ENCODE results near the gene ROR2. TPM values are rescaled to one million over a fixed set of nuclear protein-coding genes. Genes with fewer than 3 reads are reported as not detected.

ROR2 gene
- total and polyA plus RNA-seq, 2 of the 13 experiments (the other 11 are each of a cell fraction or from before 2014, with no cell fraction given): not detected

DNA sequence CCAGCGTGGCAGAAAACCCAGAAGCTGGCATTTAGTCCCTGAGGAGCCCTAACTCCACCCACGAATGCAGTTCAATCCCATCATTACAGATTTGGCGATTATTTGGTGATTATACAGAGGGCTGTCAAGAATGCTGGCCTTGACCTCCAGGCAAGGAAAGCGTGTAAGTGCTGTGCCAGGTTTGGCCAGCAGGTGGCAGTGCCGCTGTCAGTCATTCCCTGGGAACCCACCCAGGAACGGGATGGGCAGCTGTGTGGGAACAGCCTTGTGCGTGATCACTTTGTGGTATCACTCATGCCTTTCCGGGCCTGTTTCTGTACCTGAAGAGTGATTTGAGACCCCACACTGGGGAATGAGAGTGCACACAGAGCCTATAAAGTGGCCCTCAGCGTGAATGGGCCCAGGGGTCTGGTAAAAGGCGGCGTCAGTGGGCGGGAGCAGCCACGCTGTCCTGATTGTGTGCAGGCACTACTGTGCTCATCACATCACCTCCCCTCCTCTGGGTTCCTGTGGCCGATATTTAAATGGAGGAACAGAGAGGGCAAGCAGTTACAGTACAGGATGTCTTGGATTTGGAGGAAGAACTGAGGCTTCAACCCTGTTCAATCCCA is 215.6 kb downstream of the ROR2 start (continued):
- TF ChIP-seq, protein P1, sequence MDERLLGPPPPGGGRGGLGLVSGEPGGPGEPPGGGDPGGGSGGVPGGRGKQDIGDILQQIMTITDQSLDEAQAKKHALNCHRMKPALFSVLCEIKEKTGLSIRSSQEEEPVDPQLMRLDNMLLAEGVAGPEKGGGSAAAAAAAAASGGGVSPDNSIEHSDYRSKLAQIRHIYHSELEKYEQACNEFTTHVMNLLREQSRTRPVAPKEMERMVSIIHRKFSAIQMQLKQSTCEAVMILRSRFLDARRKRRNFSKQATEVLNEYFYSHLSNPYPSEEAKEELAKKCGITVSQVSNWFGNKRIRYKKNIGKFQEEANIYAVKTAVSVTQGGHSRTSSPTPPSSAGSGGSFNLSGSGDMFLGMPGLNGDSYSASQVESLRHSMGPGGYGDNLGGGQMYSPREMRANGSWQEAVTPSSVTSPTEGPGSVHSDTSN (CRISPR knock-in tag; IDR thresholded peaks at IDR 0.05): peak; percentile 82
- TF ChIP-seq XRCC5 (optimal IDR thresholded peaks at IDR 0.05; ENCODE audit: low read length): peak; percentile 47
- TF ChIP-seq ZNF383 (CRISPR knock-in tag; IDR thresholded peaks at IDR 0.05; ENCODE audit: borderline replicate concordance): no peak

DNA sequence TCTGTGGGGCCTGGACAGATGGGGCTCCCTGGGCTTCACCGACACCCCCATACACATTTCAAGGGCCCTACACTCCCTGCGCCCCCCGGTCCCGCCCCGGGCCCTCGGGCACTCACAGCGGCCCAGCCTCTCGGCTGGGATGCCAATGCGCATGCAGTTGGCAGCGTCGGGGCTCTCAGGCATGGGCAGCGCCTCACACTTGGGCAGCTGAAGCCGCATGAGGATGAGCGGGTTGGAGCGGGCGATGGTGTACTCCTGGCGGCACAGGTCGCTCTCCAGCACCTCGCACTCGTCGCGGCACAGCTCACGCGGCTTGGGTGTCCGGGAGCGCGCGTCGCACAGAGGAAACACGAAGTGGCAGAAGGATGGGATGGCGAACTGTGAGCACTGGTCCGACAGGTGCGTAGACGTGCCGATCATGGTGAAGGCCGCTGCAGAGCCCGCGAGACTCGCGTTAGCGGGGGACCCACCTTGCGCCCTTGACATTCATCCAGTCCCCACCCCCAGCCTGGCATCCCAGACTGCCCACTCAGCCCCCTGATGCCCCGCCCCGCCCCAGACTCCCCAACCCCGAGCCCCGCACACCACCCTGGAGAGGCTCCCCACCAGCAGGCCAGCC is 216.9 kb downstream of the ROR2 start:
- no peak overlapping the region for H2AFZ ChIP-seq (ENCODE audit: low read length)
- WGBS (ENCODE audit: low lambda C conversion rate): 86% methylated on average over 33 of the region's 46 CpGs
- POLR2A ChIA-PET: no interaction called here
- no peak overlapping the region for H3K9ac ChIP-seq (ENCODE audit: insufficient read depth, low read depth, low read length)
- ATAC-seq (no peak), FAIRE-seq (no peak), DNase-seq (ENCODE audit: low spot score) (no peak)
- in situ Hi-C loops (cut with HindIII; ENCODE audit: extremely low pct_ligation_motif_present, low pct_unique_long_range_greater_than_20kb) (no loop called here), intact Hi-C loops (cut with micrococcal nuclease; ENCODE audit: unreplicated experiment) (no loop called here)
- no peaks in the 10 kb centered on the region for H3K79me2 ChIP-seq (ENCODE audit: insufficient read depth, low read length)
- H3K27me3 ChIP-seq (ENCODE audit: control insufficient read depth in 1 of 2, insufficient read depth in 2 of 2, low read length in 2 of 2): peaks cover 0 to 22% of the 10 kb centered on the region in 2 experiments; a peak in 2 of 5 replicates
- no peaks in the 10 kb centered on the region for H4K20me1 ChIP-seq (ENCODE audit: insufficient read depth, low read length)
- no peaks in the 10 kb centered on the region for H3K36me3 ChIP-seq (replicated peaks in 1 of 2; ENCODE audit: control insufficient read depth in 1 of 2, insufficient read depth in 2 of 2, low read length in 2 of 2)
- no peak overlapping the region for H3K4me3 ChIP-seq (replicated peaks in 1 of 3; ENCODE audit: insufficient read depth in 1 of 3, low read depth in 2 of 3, low read length in 3 of 3)
- H3K27ac ChIP-seq (ENCODE audit: extremely low read length, insufficient read depth, low read length): no peak overlapping the region
- no TSS peak for BruUV-seq (replicated peaks)
- no peaks in the 10 kb centered on the region for H3K4me1 ChIP-seq (ENCODE audit: insufficient read depth, low read length)
- CTCF ChIA-PET (ENCODE audit: low intra/inter-chr PET ratio, low total read pairs): no interaction called here
- no peaks in the 10 kb centered on the region for H3K9me3 ChIP-seq (ENCODE audit: low read length)
- no peak overlapping the region for H3K4me2 ChIP-seq (ENCODE audit: low read depth, low read length)
- TF ChIP-seq, protein P2, sequence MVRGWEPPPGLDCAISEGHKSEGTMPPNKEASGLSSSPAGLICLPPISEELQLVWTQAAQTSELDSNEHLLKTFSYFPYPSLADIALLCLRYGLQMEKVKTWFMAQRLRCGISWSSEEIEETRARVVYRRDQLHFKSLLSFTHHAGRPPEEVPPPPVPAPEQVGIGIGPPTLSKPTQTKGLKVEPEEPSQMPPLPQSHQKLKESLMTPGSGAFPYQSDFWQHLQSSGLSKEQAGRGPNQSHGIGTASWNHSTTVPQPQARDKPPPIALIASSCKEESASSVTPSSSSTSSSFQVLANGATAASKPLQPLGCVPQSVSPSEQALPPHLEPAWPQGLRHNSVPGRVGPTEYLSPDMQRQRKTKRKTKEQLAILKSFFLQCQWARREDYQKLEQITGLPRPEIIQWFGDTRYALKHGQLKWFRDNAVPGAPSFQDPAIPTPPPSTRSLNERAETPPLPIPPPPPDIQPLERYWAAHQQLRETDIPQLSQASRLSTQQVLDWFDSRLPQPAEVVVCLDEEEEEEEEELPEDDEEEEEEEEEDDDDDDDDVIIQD (CRISPR knock-in tag; IDR thresholded peaks at IDR 0.05; ENCODE audit: low read depth): no peak
- TF ChIP-seq, protein P3, sequence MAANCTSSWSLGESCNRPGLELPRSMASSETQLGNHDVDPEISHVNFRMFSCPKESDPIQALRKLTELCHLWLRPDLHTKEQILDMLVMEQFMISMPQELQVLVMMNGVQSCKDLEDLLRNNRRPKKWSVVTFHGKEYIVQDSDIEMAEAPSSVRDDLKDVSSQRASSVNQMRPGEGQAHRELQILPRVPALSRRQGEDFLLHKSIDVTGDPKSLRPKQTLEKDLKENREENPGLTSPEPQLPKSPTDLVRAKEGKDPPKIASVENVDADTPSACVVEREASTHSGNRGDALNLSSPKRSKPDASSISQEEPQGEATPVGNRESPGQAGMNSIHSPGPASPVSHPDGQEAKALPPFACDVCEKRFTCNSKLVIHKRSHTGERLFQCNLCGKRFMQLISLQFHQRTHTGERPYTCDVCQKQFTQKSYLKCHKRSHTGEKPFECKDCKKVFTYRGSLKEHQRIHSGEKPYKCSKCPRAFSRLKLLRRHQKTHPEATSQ (CRISPR knock-in tag; IDR thresholded peaks at IDR 0.05; ENCODE audit: borderline replicate concordance): no peak
- TF ChIP-seq MED13 (CRISPR knock-in tag; IDR thresholded peaks at IDR 0.05) (no peak), ZNF782 (CRISPR knock-in tag; IDR thresholded peaks at IDR 0.05; ENCODE audit: borderline replicate concordance) (no peak), ZNF292 (CRISPR knock-in tag; IDR thresholded peaks at IDR 0.05; ENCODE audit: borderline replicate concordance, low read depth) (no peak), ZNF263 (CRISPR knock-in tag; IDR thresholded peaks at IDR 0.05) (no peak), ZNF552 (CRISPR knock-in tag; IDR thresholded peaks at IDR 0.05; ENCODE audit: borderline replicate concordance) (no peak)
- TF ChIP-seq, protein P4, sequence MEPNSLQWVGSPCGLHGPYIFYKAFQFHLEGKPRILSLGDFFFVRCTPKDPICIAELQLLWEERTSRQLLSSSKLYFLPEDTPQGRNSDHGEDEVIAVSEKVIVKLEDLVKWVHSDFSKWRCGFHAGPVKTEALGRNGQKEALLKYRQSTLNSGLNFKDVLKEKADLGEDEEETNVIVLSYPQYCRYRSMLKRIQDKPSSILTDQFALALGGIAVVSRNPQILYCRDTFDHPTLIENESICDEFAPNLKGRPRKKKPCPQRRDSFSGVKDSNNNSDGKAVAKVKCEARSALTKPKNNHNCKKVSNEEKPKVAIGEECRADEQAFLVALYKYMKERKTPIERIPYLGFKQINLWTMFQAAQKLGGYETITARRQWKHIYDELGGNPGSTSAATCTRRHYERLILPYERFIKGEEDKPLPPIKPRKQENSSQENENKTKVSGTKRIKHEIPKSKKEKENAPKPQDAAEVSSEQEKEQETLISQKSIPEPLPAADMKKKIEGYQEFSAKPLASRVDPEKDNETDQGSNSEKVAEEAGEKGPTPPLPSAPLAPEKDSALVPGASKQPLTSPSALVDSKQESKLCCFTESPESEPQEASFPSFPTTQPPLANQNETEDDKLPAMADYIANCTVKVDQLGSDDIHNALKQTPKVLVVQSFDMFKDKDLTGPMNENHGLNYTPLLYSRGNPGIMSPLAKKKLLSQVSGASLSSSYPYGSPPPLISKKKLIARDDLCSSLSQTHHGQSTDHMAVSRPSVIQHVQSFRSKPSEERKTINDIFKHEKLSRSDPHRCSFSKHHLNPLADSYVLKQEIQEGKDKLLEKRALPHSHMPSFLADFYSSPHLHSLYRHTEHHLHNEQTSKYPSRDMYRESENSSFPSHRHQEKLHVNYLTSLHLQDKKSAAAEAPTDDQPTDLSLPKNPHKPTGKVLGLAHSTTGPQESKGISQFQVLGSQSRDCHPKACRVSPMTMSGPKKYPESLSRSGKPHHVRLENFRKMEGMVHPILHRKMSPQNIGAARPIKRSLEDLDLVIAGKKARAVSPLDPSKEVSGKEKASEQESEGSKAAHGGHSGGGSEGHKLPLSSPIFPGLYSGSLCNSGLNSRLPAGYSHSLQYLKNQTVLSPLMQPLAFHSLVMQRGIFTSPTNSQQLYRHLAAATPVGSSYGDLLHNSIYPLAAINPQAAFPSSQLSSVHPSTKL (CRISPR knock-in tag; IDR thresholded peaks at IDR 0.05): no peak
- TF ChIP-seq, protein P5, sequence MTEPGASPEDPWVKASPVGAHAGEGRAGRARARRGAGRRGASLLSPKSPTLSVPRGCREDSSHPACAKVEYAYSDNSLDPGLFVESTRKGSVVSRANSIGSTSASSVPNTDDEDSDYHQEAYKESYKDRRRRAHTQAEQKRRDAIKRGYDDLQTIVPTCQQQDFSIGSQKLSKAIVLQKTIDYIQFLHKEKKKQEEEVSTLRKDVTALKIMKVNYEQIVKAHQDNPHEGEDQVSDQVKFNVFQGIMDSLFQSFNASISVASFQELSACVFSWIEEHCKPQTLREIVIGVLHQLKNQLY (CRISPR knock-in tag; IDR thresholded peaks at IDR 0.05): no peak
